Raji (cell line): ENCODE measurements around the gene PYGO2.

Experiments used
- POLR2A ChIP-seq: IDR thresholded peaks from 2 replicates; pipeline ENCODE4 v1.6.1; 2011; ENCODE audit warnings: low read depth, low read length, control low read depth; ENCODE audit not compliant: insufficient read depth

PYGO2 gene

DNA sequence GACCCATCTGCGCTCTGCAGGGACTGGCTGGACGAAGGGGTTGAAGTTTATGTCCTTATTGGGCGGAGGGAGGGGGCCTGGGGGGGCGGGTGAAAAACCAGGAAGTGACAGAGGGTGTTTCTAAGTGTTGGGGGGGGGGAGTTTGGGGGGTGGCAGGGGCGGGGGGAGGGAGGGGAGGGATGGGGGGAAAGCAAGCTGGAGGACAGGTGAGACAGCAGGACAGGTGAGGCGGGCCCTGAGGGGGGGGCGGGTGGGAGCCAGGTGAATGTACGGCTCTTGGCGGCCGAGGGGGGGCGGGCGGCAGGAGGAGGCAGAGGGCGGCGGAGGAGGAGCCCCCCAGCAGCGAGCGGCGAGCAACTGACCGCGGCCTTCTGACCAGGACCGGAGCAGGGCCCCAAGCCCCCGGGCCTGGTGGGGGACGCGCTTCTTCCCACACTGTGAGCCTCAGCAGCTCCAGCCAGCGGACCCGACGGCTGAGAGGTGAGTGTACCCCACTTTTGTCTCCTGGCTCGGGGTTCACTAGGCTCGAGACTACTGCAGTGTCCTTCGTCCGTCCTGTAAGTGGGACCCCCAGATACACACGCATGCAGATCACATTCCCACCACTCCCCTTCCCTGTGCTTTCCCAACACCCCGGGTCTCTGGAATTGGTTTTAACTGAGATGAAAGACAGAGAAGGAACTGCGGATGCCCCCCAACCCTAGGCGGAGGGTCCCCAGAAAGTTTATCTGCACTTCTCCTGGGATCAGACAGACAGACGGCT lies 41.1 kb upstream of the PYGO2 start, which contains the start of gene ZBTB7B:
Gene ZBTB7B (plus strand): TSS at position 339 of the 763 bp plus-strand sequence. CDS start 11,859 bp downstream, outside the sequence.
- TF ChIP-seq POLR2A: no peak

GRCh38 chr1:155001675-155002463 lies 40.3 kb upstream of the PYGO2 start:
- TF ChIP-seq POLR2A: peak; percentile 12; the same call in 1 of the 2 replicates

DNA sequence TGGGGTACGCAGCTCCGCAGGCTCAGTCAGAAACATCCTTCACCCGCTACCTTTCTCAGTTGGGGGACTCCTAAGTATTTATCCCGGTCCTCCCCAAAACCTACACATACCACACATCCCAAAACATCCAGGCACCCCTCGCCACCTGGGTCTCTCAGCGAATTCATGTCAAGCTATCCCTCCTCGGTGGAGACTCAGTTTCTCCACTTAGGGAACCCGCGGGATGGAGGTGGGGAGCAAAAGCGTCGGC lies 39.8 kb upstream of the PYGO2 start:
- TF ChIP-seq POLR2A: no peak

DNA sequence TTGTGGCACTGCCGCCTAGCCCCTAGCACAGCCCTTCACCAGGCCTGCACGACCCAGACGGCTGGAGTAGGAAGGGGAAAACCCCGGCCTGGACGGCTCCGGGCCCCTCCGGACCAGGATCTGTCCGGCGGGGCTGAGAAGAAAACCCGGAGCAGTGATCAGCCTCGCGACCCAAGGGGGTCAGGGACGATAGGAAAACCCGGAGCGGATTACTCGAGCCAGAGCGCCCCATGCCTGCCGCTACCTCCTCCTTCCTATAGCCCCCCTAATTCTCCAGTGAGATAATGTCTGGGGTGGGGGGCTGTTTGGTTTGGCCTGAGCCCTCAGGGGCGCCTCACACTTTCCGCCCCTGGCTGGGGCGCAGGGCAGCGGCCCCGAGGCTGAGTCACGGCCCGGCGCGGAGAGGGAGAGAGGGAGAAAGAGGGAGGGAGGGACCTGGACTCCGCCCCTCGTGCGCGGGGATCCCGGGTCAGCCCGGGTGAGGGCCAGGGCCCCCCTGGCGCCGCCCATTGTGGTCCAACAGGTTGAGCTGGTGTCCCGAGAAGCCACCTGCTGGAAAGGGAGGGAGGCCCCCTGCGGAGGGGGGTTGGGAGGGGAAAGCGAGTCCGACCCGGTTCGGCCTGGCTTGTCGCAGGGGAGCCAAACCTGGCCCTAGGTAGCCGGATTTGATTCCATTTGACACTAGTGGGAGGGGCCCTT lies 39.3 kb upstream of the PYGO2 start:
- TF ChIP-seq POLR2A: peak; percentile 56

DNA sequence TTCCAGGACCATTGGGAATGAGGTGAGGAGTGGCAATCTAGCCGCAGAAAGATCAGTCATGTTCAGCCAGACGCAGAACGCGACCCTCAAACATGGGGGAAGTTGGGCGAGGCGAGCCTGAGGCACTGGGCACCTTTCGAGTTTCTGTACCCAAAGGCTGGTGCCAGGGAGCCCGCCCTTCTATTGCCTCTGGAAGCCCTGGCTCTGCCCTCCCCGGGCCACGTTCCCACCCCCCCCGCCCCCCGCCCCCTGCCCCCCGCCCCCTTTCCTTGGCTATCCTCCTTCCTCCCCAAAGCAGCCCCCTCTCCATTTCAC lies 38.8 kb upstream of the PYGO2 start:
- no peak; the same call in 1 of the 2 replicates for TF ChIP-seq POLR2A

DNA sequence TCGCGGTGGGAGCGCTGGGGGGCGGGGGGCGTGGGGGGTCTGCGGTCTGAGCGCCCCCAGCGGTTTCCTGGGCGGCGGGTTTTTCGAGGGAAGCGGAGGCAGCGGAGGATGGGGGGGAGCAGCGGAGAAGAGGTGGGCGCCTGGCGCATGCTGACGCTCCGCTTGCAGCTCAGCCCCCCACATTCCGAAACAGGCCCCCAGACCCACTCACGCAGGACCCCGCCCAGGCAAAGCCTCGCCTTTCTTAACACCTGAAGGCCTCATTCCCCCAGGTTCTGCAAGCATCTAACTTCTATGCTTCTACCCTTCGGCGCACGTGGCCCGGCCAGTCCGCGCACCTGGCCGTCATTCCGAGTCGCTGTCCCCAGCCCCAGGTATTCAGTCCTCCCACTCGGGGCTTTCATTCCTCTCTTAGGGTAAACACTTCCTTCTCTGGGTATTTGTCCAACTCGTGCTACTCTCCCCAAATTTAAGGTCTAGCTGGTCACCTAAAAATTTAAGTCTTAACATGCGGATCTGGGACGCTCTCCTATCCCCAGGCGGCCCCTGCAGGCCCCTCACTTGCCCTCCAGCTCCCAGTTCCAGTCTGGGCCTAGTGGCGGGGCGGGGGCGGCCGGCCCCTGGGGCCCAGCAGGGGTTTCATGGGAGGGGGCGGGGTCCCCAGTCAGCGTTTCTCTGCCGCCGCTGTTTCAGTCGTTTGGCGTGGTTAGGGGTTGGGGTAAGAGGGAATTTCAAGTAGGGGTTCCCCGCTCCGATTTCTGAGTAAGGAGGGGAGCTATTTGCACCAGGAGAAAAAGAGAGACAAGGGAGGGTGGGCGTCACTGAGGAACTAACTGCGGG lies 38.2 kb upstream of the PYGO2 start:
- no peak for TF ChIP-seq POLR2A

DNA sequence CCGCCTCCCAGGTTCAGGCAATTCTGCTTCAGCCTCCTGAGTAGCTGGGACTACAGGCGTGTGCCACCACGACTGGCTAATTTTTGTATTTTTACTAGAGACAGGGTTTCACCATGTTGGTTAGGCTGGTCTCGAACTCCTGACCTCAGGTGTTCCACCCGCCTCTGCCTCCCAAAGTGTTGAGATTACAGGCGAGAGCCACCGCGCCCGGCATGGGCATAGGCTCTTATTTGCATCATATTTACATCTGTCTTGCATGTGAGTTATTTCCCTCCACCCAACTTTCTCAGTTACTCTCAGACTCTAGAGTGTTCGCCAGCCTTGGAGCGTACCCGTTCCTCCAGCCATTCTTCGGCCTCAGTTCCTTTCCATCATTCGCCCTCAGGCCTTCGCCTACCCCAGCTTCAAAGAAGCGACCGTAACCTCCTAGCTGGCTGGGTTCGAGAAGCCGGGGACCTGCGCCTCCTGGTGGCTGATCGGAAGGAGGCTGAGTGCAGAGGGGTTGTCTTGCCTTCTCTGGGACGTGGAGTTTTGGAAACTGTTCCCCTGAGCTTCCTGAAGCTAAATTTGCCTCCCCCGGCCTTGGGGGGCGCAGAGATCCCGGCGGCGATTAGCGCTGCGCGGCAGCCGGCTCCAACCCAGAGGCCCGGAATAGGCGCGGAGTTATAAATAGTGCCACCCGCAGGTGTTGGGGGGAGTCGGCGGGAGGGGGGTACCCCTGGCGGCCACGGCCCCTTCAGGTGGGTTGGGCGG lies 37.4 kb upstream of the PYGO2 start:
- peak; percentile 65 for TF ChIP-seq POLR2A

- TF ChIP-seq POLR2A: no peak
These were observed 36.7 kb upstream of the PYGO2 start for GRCh38 chr1:154998201-154998780.

DNA sequence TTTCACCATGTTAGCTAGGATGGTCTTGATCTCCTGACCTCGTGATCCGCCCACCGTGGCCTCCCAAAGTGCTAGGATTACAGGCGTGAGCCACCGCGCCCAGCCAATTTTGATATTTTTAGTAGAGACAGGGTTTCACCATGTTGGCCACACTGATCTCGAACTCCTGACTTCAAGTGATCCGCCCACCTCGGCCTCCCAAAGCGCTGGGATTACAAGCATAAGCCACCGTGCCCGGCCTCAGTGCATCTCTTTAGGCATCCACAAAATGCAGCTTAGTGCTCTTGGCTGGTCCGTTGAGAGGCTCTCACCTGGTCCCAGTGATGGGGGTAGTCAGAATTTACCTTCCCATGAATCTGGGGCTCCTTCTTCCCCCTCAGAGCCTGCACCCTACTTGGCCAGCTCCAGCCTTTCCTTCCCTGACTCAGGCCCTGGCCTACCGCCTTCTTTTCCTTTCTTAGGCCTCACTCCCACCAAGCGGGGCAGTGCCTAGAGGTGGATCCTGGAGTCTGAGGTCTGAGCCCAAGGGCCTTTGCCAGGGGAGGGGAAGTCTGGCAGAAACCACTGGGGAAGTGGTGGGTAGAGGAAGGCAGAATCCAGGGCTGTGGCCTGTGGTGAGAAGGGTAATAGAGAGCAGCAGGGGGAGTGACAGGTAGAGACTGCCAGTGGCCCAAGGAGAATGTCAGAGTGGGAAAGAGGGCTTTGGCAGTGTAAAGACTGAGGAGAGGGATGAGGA lies 35.6 kb upstream of the PYGO2 start:
- no peak for TF ChIP-seq POLR2A

GRCh38 chr1:154994591-154994990 lies 33.0 kb upstream of the PYGO2 start:
- TF ChIP-seq POLR2A: no peak

DNA sequence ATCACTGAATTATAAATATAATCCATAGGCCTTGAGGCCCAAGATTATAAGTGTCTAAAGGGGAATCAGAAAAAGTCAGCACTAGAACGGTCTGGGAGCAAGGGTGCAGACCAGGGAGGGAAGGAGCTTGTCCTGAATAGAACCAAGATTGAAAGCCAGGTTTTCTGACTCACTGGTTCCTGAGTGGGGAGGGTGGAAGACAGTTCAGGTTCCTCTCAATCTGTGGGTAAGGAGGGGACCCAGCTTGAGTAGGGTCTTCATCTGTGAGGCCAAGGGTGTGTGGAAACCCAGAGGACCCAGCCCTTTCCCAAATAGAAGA lies 32.6 kb upstream of the PYGO2 start:
- no peak for TF ChIP-seq POLR2A

GRCh38 chr1:154993572-154994268 lies 32.1 kb upstream of the PYGO2 start, which contains the start of gene LENEP:
Gene LENEP (plus strand): TSS chr1:154993586. CDS start chr1:154993608, 22 bp downstream.
- TF ChIP-seq POLR2A: 0 out of 2 replicates have a peak, but pooled peaks have one; percentile 20
